ES-I3 (cell line): ENCODE measurements around the gene C1QTNF7.

ENCODE experiments used
- H3K36me3 ChIP-seq: 2 replicates; pipeline ENCODE4 v1.6.1; 2013; ENCODE audit warnings: mild to moderate bottlenecking, low read length, control low read depth, moderate library complexity; ENCODE audit not compliant: insufficient read depth
- H3K4me1 ChIP-seq: 2 replicates; pipeline ENCODE4 v1.6.1; 2013; ENCODE audit warnings: mild to moderate bottlenecking, control low read depth, low read length; ENCODE audit not compliant: insufficient read depth
- H3K9ac ChIP-seq: 2 replicates; pipeline ENCODE4 v1.6.1; 2013; ENCODE audit warnings: low read depth, mild to moderate bottlenecking, low read length, moderate library complexity
- H3K9me3 ChIP-seq: 2 replicates; pipeline ENCODE4 v1.6.1; 2013; ENCODE audit warnings: mild to moderate bottlenecking, low read length, moderate library complexity; ENCODE audit not compliant: control insufficient read depth, insufficient read depth

C1QTNF7 gene

GRCh38 chr4:15457406-15458201, 29.8 kb downstream of the C1QTNF7 start:
- Histone ChIP-seq H3K9me3 (no peaks in the 10 kb centered on the region), H3K9ac (no peak overlapping the region), H3K4me1 (peaks cover 7% of the 10 kb centered on the region), H3K36me3 (no peaks in the 10 kb centered on the region)

- H3K9me3 ChIP-seq: no peaks in the 10 kb centered on the region
- H3K9ac ChIP-seq: no peak overlapping the region
- no peaks in the 10 kb centered on the region for H3K36me3 ChIP-seq
- H3K4me1 ChIP-seq: peaks cover 7% of the 10 kb centered on the region
Observed at GRCh38 chr4:15458616-15459015, 30.8 kb downstream of the C1QTNF7 start.

- Histone ChIP-seq H3K9ac (no peak overlapping the region), H3K9me3 (no peaks in the 10 kb centered on the region), H3K36me3 (no peaks in the 10 kb centered on the region), H3K4me1 (peaks cover 7% of the 10 kb centered on the region)
Observed at GRCh38 chr4:15459706-15460105, 31.9 kb downstream of the C1QTNF7 start.

DNA sequence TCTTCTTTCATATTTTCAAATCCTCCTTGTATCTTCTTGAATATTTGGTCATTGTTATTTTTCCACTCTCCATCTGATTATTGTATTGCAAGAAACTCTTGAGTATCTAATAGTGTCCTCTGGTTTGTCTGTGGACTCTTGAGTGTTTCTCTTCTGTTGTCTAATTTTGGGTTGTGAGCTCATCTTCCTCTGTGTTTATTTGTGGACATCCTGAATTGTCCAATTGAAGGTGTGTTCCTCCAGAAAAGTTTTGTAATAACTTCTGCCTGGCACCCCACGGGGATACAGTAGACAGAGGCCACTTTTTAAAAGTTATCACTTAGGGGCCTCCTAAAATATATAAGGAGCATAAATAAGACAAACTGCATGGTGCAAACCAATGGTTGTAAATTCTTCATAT, 38.8 kb downstream of the C1QTNF7 start:
- Histone ChIP-seq H3K9me3 (no peaks in the 10 kb centered on the region), H3K9ac (no peak overlapping the region)

DNA sequence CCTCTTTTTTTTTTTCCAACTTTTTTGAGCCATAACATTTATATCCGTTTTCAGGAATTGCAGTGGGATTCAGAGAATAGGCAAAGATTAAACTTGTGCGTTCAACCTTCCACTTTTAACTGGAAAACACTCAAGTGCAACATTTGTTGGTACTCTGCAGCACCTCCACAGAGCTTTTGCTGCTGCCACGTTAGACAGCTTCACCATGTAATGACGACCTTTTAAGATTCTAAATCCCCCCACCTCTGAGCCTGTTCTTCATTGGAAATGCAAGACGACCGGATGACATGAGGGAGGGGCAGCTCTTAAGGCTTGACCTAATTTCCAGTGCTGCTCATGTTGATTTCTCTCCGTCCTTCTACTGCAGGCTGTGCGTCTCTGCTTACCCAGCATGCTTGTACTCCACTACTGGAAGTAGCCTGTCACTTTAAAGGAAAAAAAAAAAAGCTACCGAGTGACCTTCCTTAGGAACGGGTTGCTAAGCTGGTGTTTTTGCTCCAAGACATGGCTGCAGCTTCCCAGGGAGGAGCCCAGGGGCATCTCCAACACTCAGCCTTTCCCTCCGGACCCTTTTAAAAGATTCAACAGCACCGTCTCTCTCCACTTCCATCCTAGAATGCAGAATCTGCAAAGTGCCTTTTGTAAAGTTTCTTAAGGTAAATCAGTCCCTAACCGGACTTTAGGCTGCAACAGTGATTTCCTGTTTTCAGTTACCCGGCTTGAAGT, 41.7 kb downstream of the C1QTNF7 start, which contains the start of gene CC2D2A:
Gene CC2D2A (plus strand): TSS at position 481 of the 726 bp plus-strand sequence. CDS start 6,051 bp downstream, outside the sequence.
- Histone ChIP-seq H3K36me3 (no peaks in the 10 kb centered on the region), H3K4me1 (peaks cover 16% of the 10 kb centered on the region), H3K9ac (peak within 1 kb of the TSS; percentile 46; the same call in 1 of the 2 replicates), H3K9me3 (no peaks in the 10 kb centered on the region)

More for the DNA sequence above, 38.8 kb downstream of the C1QTNF7 start:
- no peaks in the 10 kb centered on the region for H3K36me3 ChIP-seq
- peaks cover 5% of the 10 kb centered on the region; the same call in 1 of the 2 replicates for H3K4me1 ChIP-seq

DNA sequence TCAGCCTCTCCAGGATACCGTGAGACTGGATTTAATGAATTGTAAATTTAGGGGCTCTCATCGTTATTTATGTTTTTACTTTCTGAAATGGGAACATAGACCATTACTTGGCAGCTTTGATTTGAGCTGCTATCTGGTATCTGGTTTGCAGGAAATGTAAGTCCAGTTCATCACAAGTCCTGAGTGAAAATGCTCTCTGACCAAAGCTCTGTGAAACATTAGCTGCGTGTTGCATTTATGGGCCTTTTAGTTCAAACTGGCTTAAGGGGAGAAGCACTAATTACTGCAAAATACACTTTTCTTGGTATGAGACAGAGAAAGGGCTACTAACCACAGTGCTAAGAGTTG, 42.3 kb downstream of the C1QTNF7 start:
- Histone ChIP-seq H3K9ac (peak overlapping the region; percentile 46; the same call in 1 of the 2 replicates), H3K9me3 (no peaks in the 10 kb centered on the region), H3K36me3 (no peaks in the 10 kb centered on the region), H3K4me1 (peaks cover 16% of the 10 kb centered on the region)

GRCh38 chr4:15476396-15476795, 48.6 kb downstream of the C1QTNF7 start:
- Histone ChIP-seq H3K4me1 (peaks cover 10% of the 10 kb centered on the region), H3K36me3 (no peaks in the 10 kb centered on the region), H3K9ac (no peak overlapping the region), H3K9me3 (no peaks in the 10 kb centered on the region)

- Histone ChIP-seq H3K36me3 (0 out of 2 replicates have a peak, but pooled peaks cover 3% of the 10 kb centered on the region), H3K4me1 (no peaks in the 10 kb centered on the region; the same call in none of the 2 replicates), H3K9me3 (no peaks in the 10 kb centered on the region), H3K9ac (peak overlapping the region; percentile 66; the same call in 1 of the 2 replicates)
Observed at GRCh38 chr4:15478724-15479088, 50.9 kb downstream of the C1QTNF7 start.

- no peaks in the 10 kb centered on the region for H3K9me3 ChIP-seq
- 0 out of 2 replicates have a peak, but pooled peaks cover 5% of the 10 kb centered on the region for H3K36me3 ChIP-seq
- H3K9ac ChIP-seq: peak overlapping the region; percentile 66
- H3K4me1 ChIP-seq: no peaks in the 10 kb centered on the region; the same call in 1 of the 2 replicates
Observed at GRCh38 chr4:15479089-15479912, 51.5 kb downstream of the C1QTNF7 start.

DNA sequence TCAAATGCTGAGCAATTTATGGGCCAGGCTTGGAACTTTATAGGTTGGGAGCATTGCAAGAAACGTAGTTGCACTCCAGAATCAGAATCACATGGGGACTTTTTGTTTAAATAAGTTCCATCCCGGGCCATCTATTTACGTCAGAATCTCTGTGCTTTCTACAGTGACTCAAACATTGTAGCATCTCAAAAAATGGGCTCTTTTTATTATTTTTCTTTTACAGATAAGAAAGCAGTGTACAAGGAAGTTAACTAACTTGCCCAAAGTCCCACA, 52.0 kb downstream of the C1QTNF7 start:
- no peaks in the 10 kb centered on the region; the same call in 1 of the 2 replicates for H3K4me1 ChIP-seq
- 0 out of 2 replicates have a peak, but pooled peaks cover 5% of the 10 kb centered on the region for H3K36me3 ChIP-seq
- H3K9ac ChIP-seq: peak overlapping the region; percentile 66
- H3K9me3 ChIP-seq: no peaks in the 10 kb centered on the region

GRCh38 chr4:15481961-15482745, 54.3 kb downstream of the C1QTNF7 start:
- 0 out of 2 replicates have a peak, but pooled peaks cover 5% of the 10 kb centered on the region for H3K36me3 ChIP-seq
- H3K9me3 ChIP-seq: no peaks in the 10 kb centered on the region
- no peaks in the 10 kb centered on the region; the same call in 1 of the 2 replicates for H3K4me1 ChIP-seq
- no peak overlapping the region for H3K9ac ChIP-seq

DNA sequence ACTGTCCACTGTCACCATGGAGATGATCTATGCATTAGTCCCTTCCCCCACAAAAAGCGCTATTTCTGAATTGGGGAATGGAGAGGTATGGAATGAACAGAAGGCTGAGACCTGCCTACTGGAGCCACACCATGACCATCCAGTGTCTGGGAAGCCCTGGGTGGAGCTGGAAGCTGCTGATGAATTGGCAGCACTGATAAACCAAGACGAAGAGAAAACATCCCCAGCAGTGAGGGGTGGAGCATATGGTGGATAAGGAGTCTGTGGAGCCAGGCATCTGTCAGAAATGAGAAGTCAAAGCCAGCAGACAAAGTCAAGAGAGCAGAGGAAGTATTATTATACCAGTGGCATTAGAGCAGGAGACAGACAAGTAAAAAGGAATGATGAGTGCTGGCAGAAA, 55.0 kb downstream of the C1QTNF7 start:
- Histone ChIP-seq H3K9ac (no peak overlapping the region), H3K36me3 (0 out of 2 replicates have a peak, but pooled peaks cover 5% of the 10 kb centered on the region), H3K9me3 (no peaks in the 10 kb centered on the region), H3K4me1 (no peaks in the 10 kb centered on the region; the same call in 1 of the 2 replicates)

DNA sequence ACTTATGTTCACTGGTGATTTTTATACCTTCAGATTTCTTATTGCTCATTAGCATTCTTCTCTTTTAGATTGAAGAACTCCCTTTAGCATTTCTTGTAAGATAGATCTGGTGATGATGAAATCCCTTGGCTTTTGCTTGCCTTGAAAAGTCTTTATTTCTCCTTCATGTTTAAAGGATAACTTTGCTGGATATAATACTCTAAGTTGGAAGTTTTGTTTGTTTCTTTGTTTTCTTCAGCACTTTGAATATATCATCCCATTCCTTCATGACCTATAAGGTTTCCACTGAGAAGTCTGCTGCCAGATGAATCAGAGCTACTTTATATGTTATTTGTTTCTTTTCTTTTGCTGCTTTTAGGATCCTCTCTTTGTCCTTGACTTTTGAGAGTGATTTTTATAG, 60.3 kb downstream of the C1QTNF7 start:
- no peak overlapping the region for H3K9ac ChIP-seq
- no peaks in the 10 kb centered on the region for H3K4me1 ChIP-seq
- H3K36me3 ChIP-seq: 0 out of 2 replicates have a peak, but pooled peaks cover 2% of the 10 kb centered on the region
- no peaks in the 10 kb centered on the region; the same call in 1 of the 2 replicates for H3K9me3 ChIP-seq
